Activated CD4-positive, alpha-beta T cell treated with anti-CD3 and anti-CD28 coated beads, Interleukin-2, amount 10 ng/mL, durations not matched to agents 24 days and 14 days (primary cell): ENCODE results near the gene NAB1. TPM values are rescaled to one million over a fixed set of nuclear protein-coding genes. Genes with fewer than 3 reads are reported as not detected.
"Not testable (repeated sequence)": the region's sequence is repeated elsewhere in the genome, so short reads cannot be mapped to it uniquely, and the experiment has no call there.

Experiments used
- DNase-seq: peaks from one replicate; pipeline ENCODE4 v3.0.0; 2022
- H3K27ac Mint-ChIP-seq: one replicate; pipeline ENCODE4 v1.8.0; 2022; ENCODE audit warnings: mild to moderate bottlenecking, mixed read lengths
- H3K27me3 Mint-ChIP-seq: one replicate; pipeline ENCODE4 v1.8.0; 2022; ENCODE audit warnings: mixed read lengths
- H3K36me3 Mint-ChIP-seq: one replicate; pipeline ENCODE4 v1.8.0; 2022; ENCODE audit warnings: low read depth, mild to moderate bottlenecking, mixed read lengths
- H3K4me1 Mint-ChIP-seq: one replicate; pipeline ENCODE4 v1.8.0; 2021; ENCODE audit warnings: mixed read lengths
- H3K4me3 Mint-ChIP-seq: one replicate; pipeline ENCODE4 v1.8.0; 2022; ENCODE audit warnings: mild to moderate bottlenecking, moderate library complexity, mixed read lengths
- H3K9me3 Mint-ChIP-seq: one replicate; pipeline ENCODE4 v1.8.0; 2021; ENCODE audit warnings: mixed read lengths
- intact Hi-C: fragments of 100-400 bp; cut with micrococcal nuclease; formaldehyde crosslinking; loops from one replicate; pipeline ENCODE4 v1.15.1; 2023
- total RNA-seq: library from RNA; stranded (reverse); gene quantifications from 2 replicates; pipeline ENCODE4 v1.2.3, GENCODE V29; 2022

The NAB1 gene
- total RNA-seq, 1 donor from 2014 or later: 37.4 TPM

GRCh38 chr2:190694479-190694878 lies 45.6 kb downstream of the NAB1 start:
- H3K36me3 Mint-ChIP-seq: peaks cover 28% of the 10 kb centered on the region
- no peak overlapping the region for H3K4me3 Mint-ChIP-seq
- peaks cover 18% of the 10 kb centered on the region for H3K4me1 Mint-ChIP-seq
- intact Hi-C loops: loop anchor here (2.0 kb wide), 1 partner anchor 46 kb away; the partner anchor contains the start of gene NAB1
- no peaks in the 10 kb centered on the region for H3K27me3 Mint-ChIP-seq
- DNase-seq: no peak
- H3K9me3 Mint-ChIP-seq: peaks cover 11% of the 10 kb centered on the region
- H3K27ac Mint-ChIP-seq: no peak overlapping the region

GRCh38 chr2:190695739-190696138 lies 46.9 kb downstream of the NAB1 start:
- Mint-ChIP-seq H3K27ac (peak overlapping the region; percentile 64), H3K9me3 (peaks cover 11% of the 10 kb centered on the region), H3K27me3 (no peaks in the 10 kb centered on the region), H3K36me3 (peaks cover 19% of the 10 kb centered on the region), H3K4me1 (peaks cover 18% of the 10 kb centered on the region), H3K4me3 (no peak overlapping the region)
- DNase-seq: peak; percentile 55
- intact Hi-C loops: loop anchor here (1.0 to 2.0 kb wide), 4 partner anchors 17 to 47 kb away; partner anchors contain the start of gene NAB1

DNA sequence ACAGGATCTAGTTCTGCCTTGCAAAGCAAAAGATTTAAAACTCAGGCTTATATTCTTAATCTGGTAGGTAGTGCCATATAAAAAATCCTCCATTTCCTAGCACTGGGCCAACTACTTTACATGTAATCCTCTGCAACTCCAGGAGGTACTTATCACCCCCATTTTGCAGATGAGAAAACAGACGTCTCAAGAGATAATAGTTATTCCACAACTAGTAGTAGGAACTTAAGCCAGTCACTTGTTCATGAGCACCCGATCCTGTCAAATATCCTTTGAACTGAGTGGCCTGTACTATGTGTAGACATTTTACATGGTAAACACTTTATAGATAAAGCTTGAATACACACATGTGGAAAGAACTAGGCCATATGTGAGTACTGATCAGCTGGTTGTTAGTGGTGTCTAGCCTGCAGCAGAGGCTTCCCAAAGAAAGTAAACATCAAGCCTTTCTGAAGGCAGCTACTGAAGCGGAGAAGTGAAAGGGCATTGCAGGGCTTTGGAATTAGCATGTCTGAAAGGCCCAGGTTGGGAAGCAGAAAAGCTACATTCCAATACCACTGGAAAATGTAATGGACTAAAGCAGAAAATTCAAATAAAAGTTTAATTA lies 48.0 kb downstream of the NAB1 start:
- H3K27me3 Mint-ChIP-seq: no peaks in the 10 kb centered on the region
- peaks cover 13% of the 10 kb centered on the region for H3K36me3 Mint-ChIP-seq
- H3K27ac Mint-ChIP-seq: no peak overlapping the region
- no peak overlapping the region for H3K4me3 Mint-ChIP-seq
- no peak for DNase-seq
- intact Hi-C loops: no loop called here
- peaks cover 18% of the 10 kb centered on the region for H3K4me1 Mint-ChIP-seq
- H3K9me3 Mint-ChIP-seq: peaks cover 11% of the 10 kb centered on the region

DNA sequence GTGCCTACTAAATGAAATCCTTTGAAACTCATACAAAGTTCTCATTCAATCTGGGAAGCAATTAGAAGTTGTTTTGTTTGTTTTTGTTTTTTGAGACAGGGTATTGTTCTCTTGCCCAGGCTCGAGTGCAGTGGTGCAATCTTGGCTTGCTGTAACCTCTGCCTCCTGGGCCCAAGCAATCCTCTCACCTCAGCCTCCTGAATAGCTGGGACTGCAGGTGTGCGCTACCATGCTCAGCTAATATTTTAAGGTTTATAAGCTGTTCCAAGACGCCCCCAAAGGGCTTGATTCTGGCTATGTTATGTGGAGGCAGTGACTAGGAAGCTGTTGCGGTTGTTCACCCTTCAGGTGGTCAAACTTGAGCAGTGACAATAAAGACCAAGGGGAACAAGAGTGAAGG lies 48.5 kb downstream of the NAB1 start:
- peaks cover 18% of the 10 kb centered on the region for H3K4me1 Mint-ChIP-seq
- H3K27me3 Mint-ChIP-seq: no peaks in the 10 kb centered on the region
- peaks cover 11% of the 10 kb centered on the region for H3K9me3 Mint-ChIP-seq
- intact Hi-C loops: no loop called here
- H3K27ac Mint-ChIP-seq: no peak overlapping the region
- DNase-seq: no peak
- peaks cover 13% of the 10 kb centered on the region for H3K36me3 Mint-ChIP-seq
- H3K4me3 Mint-ChIP-seq: no peak overlapping the region

GRCh38 chr2:190698895-190699294 lies 50.0 kb downstream of the NAB1 start:
- H3K9me3 Mint-ChIP-seq: peaks cover 11% of the 10 kb centered on the region
- intact Hi-C loops: no loop called here
- peaks cover 2% of the 10 kb centered on the region for H3K36me3 Mint-ChIP-seq
- H3K27ac Mint-ChIP-seq: no peak overlapping the region
- H3K4me1 Mint-ChIP-seq: peaks cover 16% of the 10 kb centered on the region
- no peak for DNase-seq
- no peaks in the 10 kb centered on the region for H3K27me3 Mint-ChIP-seq
- no peak overlapping the region for H3K4me3 Mint-ChIP-seq

DNA sequence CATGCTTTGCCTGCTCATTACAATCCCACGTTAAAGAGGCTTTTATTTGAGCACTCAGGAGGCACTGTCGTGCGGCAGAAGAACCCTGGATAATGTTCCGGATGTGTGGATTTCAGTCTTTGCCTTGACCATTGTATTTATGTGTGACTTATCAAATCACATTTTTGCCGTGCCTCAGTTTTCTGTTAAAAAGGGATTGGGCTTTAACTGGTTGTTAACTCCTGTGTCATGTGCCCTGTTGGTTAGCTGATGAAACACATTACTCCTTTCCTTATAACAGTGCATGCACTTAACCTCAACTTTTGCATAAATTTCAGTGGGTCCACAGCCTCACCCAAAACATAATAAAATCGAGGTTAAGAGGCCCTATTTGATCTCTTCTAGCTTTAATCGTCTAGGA lies 52.7 kb downstream of the NAB1 start:
- H3K27me3 Mint-ChIP-seq: no peaks in the 10 kb centered on the region
- no peaks in the 10 kb centered on the region for H3K36me3 Mint-ChIP-seq
- intact Hi-C loops: no loop called here
- H3K9me3 Mint-ChIP-seq: no peaks in the 10 kb centered on the region
- peaks cover 2% of the 10 kb centered on the region for H3K4me1 Mint-ChIP-seq
- DNase-seq: no peak
- no peak overlapping the region for H3K4me3 Mint-ChIP-seq
- no peak overlapping the region for H3K27ac Mint-ChIP-seq

DNA sequence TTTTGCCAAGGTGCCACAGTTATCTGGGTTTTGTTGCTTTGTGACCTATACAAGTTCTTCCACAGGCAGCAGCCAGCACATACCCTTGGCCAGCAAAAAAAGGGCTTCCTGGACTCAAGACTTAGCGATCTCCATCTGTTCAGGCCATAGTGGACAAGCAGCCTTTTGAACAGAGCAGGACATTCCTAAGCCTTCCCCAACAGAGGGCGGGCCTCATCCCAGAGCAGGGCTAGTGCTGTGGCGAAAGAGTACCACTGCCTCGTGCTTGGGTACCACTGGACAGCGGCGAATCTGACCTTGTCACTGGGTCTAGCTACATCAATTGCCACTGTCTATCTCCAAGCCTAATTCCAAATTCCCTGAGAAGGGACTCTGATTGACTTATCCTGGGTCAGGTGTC lies 56.4 kb downstream of the NAB1 start:
- peaks cover 2% of the 10 kb centered on the region for H3K36me3 Mint-ChIP-seq
- no peaks in the 10 kb centered on the region for H3K27me3 Mint-ChIP-seq
- no peak for DNase-seq
- H3K27ac Mint-ChIP-seq: no peak overlapping the region
- H3K4me3 Mint-ChIP-seq: no peak overlapping the region
- H3K4me1 Mint-ChIP-seq: peaks cover 10% of the 10 kb centered on the region
- intact Hi-C loops: no loop called here
- peaks cover 11% of the 10 kb centered on the region for H3K9me3 Mint-ChIP-seq

- intact Hi-C loops: no loop called here
- Mint-ChIP-seq H3K36me3 (peaks cover 2% of the 10 kb centered on the region), H3K9me3 (peaks cover 11% of the 10 kb centered on the region), H3K27ac (peak overlapping the region; percentile 58), H3K4me3 (no peak overlapping the region), H3K27me3 (no peaks in the 10 kb centered on the region), H3K4me1 (peaks cover 10% of the 10 kb centered on the region)
- no peak for DNase-seq
Measured at GRCh38 chr2:190707726-190708125, 58.8 kb downstream of the NAB1 start.

GRCh38 chr2:190708650-190709049 lies 59.8 kb downstream of the NAB1 start:
- DNase-seq, intact Hi-C loops, H3K27me3 Mint-ChIP-seq, H3K36me3 Mint-ChIP-seq, H3K27ac Mint-ChIP-seq, H3K4me3 Mint-ChIP-seq: not testable (repeated sequence)
- H3K4me1 Mint-ChIP-seq: peaks cover 13% of the 10 kb centered on the region
- H3K9me3 Mint-ChIP-seq: peaks cover 11% of the 10 kb centered on the region

- Mint-ChIP-seq H3K27me3 (no peaks in the 10 kb centered on the region), H3K27ac (no peak overlapping the region), H3K4me1 (peaks cover 16% of the 10 kb centered on the region), H3K9me3 (peaks cover 11% of the 10 kb centered on the region), H3K36me3 (peaks cover 2% of the 10 kb centered on the region), H3K4me3 (no peak overlapping the region)
- DNase-seq: no peak
- intact Hi-C loops: no loop called here
Measured at GRCh38 chr2:190711069-190711468, 62.2 kb downstream of the NAB1 start.

- Mint-ChIP-seq H3K4me1 (peaks cover 22% of the 10 kb centered on the region), H3K9me3 (peaks cover 6% of the 10 kb centered on the region), H3K27me3 (no peaks in the 10 kb centered on the region), H3K4me3 (no peak overlapping the region), H3K27ac (no peak overlapping the region), H3K36me3 (no peaks in the 10 kb centered on the region)
- intact Hi-C loops: no loop called here
- DNase-seq: no peak
Measured at GRCh38 chr2:190713471-190713870, 64.6 kb downstream of the NAB1 start.

- H3K27ac Mint-ChIP-seq: no peak overlapping the region
- no peak overlapping the region for H3K4me3 Mint-ChIP-seq
- DNase-seq: no peak
- H3K36me3 Mint-ChIP-seq: no peaks in the 10 kb centered on the region
- intact Hi-C loops: no loop called here
- H3K27me3 Mint-ChIP-seq: no peaks in the 10 kb centered on the region
- H3K9me3 Mint-ChIP-seq: peaks cover 3% of the 10 kb centered on the region
- peaks cover 31% of the 10 kb centered on the region for H3K4me1 Mint-ChIP-seq
Measured at GRCh38 chr2:190714958-190715357, 66.1 kb downstream of the NAB1 start.

DNA sequence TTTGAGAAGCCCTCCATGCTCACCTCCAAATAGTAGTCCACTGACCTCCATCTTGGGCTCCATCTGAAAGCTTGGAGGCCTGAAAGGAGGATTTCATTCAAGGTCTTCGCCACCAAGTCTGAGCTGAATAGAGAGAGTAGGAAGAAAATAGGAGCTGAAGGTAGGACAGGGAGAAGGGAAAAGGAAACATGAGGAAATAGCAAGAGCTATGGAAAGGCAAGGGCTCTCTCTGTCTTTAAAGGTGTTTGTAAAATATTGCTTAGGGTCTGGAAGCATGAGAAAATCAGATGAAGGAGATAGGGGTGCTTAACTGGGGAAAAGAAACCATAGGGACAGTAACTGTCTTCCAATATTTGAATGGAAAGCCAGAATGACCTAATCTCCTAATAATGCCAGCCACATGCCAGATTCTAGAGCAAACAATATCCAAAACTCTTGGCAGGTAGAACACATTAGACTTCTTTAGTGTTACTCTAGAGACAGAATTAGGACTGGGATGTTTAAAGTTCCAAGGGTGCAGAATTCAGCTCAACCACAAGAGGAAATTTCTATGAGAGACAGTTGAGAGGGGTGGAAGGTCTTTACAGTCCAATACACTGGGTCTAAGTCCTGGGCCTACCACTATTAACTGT lies 67.4 kb downstream of the NAB1 start:
- no peaks in the 10 kb centered on the region for H3K27me3 Mint-ChIP-seq
- intact Hi-C loops: no loop called here
- DNase-seq: no peak
- H3K27ac Mint-ChIP-seq: no peak overlapping the region
- no peaks in the 10 kb centered on the region for H3K36me3 Mint-ChIP-seq
- H3K4me1 Mint-ChIP-seq: peaks cover 37% of the 10 kb centered on the region
- H3K4me3 Mint-ChIP-seq: no peak overlapping the region
- H3K9me3 Mint-ChIP-seq: no peaks in the 10 kb centered on the region

DNA sequence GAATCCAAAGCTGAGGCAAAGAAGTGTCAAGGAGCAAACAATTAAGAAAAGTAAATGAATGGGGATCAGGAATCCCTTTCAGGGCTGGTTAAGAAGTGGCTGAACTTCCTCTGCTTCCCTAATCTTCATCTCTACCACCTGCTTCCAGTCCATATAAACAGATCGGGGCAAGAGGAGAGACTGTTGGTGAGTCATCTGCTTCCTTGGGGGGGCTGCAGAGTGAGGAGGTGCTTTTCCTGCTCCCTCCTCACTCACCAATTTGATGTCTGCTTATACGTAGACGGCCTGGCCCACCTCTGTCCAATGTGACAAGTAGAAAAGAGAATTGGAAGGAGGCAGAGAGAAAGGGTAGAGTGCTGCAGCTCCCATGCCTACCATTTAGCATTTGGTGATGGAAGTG lies 68.4 kb downstream of the NAB1 start:
- Mint-ChIP-seq H3K36me3 (no peaks in the 10 kb centered on the region), H3K4me1 (peaks cover 47% of the 10 kb centered on the region), H3K9me3 (no peaks in the 10 kb centered on the region), H3K4me3 (no peak overlapping the region), H3K27ac (peak overlapping the region; percentile 96), H3K27me3 (no peaks in the 10 kb centered on the region)
- DNase-seq: no peak
- intact Hi-C loops: no loop called here
